Stimulated activated CD4-positive, alpha-beta T cell treated with anti-CD3 and anti-CD28 coated beads, Interleukin-15, amount 100 ng/mL, for 48 hours (primary cell): ENCODE results near the gene CTPS2.
"Not testable (repeated sequence)": the region's sequence is repeated elsewhere in the genome, so short reads cannot be mapped to it uniquely, and the experiment has no call there.

Experiments used
- DNase-seq, 2 donors: peaks; one replicate each; pipeline ENCODE4 v3.0.0-alpha.2; 2020; ENCODE audit warnings: low read depth in 2 of 2

Gene CTPS2

GRCh38 chrX:16654093-16654492 is 58.4 kb downstream of the CTPS2 start:
- DNase-seq: no peak

- no peak for DNase-seq
Observed at GRCh38 chrX:16653424-16653823, 59.0 kb downstream of the CTPS2 start.

GRCh38 chrX:16651391-16652024 is 61.0 kb downstream of the CTPS2 start:
- DNase-seq: no peak

GRCh38 chrX:16649858-16650257 is 62.6 kb downstream of the CTPS2 start, which contains the start of gene S100G:
S100G (plus strand) TSS chrX:16650158; CDS start chrX:16651007, 849 bp downstream.
- no peak for DNase-seq

DNA sequence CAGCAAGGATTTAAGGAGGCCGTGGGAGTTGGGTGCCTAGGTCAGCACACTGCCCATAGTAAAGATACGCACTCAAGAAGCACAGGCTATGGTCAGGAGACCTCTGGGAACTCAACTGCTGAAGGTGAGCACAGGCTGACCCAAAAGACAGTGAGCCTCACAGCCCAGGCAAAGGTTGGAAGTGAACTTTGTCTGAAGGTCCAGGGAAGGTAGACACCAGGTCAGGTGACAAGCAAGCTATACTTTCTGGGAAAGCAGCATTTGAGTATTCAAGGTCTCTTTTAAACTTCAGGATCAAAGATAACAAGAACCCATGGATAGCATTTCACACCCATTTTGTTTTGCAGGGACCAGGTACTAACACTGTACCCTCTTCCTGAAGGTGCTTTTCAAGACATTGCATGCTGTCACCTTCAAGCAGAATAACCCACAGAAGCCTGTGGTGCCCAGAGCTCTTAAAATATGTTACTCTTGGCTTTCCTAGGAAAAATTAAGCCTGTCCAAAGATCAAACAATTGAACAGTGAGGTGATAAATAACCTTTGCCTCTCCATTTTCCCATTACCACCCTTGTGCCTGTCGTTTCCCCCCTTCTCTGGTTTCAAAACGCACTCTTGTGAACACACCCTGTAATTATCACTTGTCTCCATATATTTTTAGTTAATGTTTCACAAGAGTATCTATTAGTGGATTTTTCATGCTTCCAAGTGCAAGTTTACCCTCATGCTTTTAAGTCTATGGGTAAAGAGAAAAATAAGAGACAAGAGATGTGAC is 65.9 kb downstream of the CTPS2 start:
- DNase-seq: no peak

- DNase-seq: no peak
Observed at GRCh38 chrX:16643176-16643575, 69.3 kb downstream of the CTPS2 start.

DNA sequence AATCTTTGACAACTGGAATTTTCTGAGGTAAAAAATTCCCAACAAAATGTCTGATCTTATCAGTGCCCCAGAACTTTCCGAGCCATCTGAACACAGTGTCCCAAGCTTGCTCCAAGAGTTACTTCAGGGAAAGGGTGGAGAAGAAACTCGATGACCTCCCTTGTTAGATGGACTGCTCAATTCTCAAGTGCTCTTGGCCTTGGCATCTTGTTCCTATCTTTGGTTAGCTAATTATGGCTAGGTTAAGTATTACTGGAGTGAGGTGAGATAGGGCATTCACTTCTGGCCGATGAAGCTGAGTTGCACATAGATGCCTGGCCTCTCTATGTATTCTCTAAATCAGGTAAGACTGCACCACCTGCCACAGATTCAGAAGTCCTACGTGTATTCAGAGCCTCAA is 71.6 kb downstream of the CTPS2 start:
- no peak for DNase-seq

DNA sequence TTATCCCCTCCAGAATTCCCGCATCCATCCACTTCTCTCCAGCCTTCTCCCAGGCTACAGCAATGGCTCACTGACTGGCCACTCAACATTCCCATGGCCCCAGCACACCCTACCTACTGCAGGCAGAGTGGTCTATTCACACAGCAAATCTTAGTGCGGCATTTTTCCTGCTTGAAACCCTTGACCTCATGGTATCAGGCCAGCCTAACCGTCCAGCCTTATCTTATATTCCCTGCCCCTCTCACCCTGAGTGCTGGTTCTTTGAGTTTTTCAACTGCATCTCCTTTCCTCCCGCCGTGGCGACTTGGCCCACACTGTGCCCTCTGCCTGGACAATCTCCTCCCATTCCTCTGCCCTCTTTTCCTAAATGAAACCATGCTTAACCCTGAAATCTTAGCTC is 72.5 kb downstream of the CTPS2 start:
- no peak for DNase-seq

- DNase-seq: no peak
Observed at GRCh38 chrX:16638533-16638932, 73.9 kb downstream of the CTPS2 start.

DNA sequence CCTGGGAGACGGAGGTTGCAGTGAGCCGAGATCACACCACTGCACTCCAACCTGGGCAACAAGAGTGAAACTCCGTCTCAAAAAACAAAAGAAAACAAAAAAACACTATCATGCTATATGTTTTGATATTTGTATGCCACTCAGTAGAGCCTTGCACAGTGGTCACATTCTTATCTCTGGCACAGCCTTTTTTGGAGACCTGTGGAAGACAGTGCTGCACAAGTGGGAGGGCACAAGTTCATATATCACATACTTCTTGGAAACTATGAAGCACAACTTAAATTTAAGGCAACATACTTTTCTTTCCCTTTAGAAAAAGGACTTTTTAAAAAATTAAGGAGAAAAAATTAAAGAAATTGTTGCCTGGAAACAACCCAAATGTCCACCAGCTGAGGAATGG is 76.9 kb downstream of the CTPS2 start:
- no peak for DNase-seq

DNA sequence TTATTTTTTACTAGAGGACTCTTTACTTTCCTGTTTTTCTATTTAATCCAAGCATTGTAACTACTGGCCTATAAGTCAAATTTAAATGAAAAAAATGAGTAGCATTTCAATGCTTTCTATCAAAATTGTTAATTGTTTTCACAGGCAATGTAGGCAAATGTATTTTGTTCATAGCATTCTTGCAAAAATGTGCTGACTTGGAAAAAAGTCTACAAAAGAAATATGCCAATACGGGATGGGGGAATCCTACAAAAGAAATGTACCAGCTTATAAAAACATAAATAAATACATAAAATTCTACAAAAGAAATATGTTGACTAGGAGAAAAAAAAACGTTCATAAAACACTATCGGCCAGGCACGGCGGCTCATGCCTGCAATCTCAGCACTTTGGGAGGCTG is 77.4 kb downstream of the CTPS2 start:
- DNase-seq: no peak

DNA sequence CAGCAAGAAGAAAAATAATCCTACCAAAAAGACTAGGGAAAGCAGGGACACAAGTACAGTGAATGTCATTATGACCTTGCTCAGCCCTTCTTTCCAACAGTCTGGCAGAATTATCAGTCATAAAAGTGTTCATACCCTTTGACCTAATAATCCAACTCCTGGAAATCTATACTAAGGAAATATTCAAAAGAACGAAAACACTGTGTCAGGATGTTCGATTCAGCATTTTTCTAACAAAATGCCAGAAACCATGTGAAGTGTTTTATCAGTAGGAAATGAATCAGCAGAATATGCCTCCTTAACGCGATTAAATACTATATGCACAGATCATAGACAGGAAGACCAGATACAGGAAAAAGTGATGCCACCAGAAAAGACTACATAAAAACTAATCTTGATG is 78.7 kb downstream of the CTPS2 start:
- no peak for DNase-seq

DNA sequence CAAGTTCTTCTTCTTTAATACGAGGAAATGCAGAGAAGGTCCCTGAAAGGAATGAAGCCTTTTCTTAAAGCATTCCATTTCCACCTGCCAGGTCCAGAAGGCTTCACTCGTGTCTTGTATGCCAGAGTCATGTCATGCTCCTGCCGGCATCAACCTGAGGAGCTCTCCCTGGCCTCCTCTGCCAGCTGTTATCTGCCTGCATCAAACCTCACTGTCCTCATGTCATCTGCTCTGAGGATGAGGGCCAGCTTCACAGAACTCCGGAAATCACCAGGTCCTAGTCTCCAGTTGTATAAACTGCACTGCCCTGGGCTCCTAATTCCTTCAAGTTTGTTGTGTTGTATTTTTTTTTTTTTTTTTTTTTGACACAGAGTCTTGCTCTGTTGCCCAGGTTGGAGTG is 82.6 kb downstream of the CTPS2 start:
- DNase-seq: no peak

GRCh38 chrX:16628946-16629595 is 83.4 kb downstream of the CTPS2 start:
- no peak for DNase-seq

DNA sequence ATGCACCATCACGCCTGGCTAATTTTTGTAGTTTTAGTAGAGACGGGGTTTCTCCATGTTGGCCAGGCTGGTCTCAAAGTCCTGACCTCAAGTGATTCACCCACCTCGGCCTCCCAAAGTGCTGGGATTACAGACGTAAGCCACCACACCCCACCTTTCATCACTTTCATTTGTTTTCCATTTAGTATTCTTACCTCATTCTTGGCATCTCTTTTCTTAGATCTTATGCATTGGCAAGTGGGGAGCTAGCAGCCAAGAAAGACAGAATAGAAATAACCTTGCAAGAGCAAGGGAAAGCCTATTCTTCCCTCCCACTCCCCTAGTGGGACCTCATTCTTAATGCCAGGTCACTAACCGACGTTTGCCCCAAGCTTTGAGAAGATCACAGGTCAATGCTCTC is 84.0 kb downstream of the CTPS2 start:
- DNase-seq: not testable (repeated sequence)

- DNase-seq: no peak
Observed at GRCh38 chrX:16619024-16619423, 93.4 kb downstream of the CTPS2 start.

GRCh38 chrX:16618422-16618821 is 94.0 kb downstream of the CTPS2 start:
- no peak for DNase-seq

- no peak for DNase-seq
Observed at GRCh38 chrX:16617382-16617781, 95.1 kb downstream of the CTPS2 start.

GRCh38 chrX:16612257-16612897 is 100.1 kb downstream of the CTPS2 start:
- no peak for DNase-seq

- DNase-seq: not testable (repeated sequence)
Observed at GRCh38 chrX:16610654-16611053, 101.8 kb downstream of the CTPS2 start.

- no peak for DNase-seq
Observed at GRCh38 chrX:16610121-16610621, 102.3 kb downstream of the CTPS2 start.

- DNase-seq: no peak
Observed at GRCh38 chrX:16606142-16606720, 106.2 kb downstream of the CTPS2 start.
